ENCODE results near the gene ELMOD3.

ELMOD3 gene

DNA sequence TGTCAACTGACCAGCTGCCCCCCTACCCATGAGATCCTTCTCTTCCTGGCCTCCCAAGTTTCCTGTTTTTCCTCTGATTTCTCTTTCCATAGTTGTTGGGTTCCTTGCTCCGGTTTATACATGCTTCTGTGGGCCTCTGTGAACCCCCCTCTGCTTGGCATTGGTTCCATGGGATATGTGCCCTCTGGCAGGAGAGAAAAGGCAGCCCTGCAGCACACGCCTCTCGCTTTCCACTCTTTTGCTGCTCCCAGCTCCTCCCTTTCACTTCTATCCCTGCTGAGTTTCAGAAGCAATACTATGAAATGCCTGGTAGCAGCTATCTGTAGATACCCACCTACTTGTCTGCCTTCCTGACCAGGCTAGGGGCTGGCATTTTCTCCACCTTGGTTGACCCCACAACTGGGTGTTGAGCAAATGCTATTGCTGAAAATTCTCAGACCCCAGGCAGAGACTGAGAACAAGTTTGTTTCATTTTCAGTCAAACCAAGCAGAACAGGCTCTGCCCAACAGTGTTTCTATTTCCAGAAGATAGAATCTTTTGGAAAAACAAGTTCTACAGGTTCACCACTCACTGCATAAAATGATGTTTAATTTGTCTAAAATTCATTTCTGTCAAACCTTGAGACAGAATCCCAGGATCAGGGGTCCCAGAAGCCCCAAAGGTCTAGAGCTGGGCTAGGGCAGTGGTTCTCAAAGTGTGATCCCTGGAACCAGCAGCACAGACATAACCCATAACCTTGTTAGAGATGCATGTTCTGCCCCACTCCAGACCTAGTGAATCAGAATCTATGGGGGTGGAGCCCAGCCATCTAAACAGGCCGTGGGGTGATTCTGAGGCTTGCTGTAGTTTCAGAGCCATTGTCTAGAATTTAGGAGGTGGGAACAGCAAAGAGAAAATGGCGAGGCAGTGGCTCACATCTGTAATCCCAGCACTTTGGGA is 42.2 kb downstream of the ELMOD3 start:
- H3K27ac Mint-ChIP-seq: peak overlapping the region; percentile 71
- H3K27me3 Mint-ChIP-seq: no peaks in the 10 kb centered on the region
- no peaks in the 10 kb centered on the region for H3K9me3 Mint-ChIP-seq
- no peak overlapping the region for H3K4me3 Mint-ChIP-seq
- peaks cover 4% of the 10 kb centered on the region for H3K36me3 Mint-ChIP-seq (ENCODE audit: low read depth)
- H3K4me1 Mint-ChIP-seq (ENCODE audit: low read depth): peaks cover 16% of the 10 kb centered on the region
- no peak for DNase-seq

GRCh38 chr2:85397925-85398331 is 43.4 kb downstream of the ELMOD3 start:
- Mint-ChIP-seq H3K36me3 (ENCODE audit: low read depth) (peaks cover 4% of the 10 kb centered on the region), H3K4me1 (ENCODE audit: low read depth) (peaks cover 8% of the 10 kb centered on the region), H3K27ac (no peak overlapping the region), H3K27me3 (no peaks in the 10 kb centered on the region), H3K9me3 (no peaks in the 10 kb centered on the region), H3K4me3 (no peak overlapping the region)
- DNase-seq: no peak

DNA sequence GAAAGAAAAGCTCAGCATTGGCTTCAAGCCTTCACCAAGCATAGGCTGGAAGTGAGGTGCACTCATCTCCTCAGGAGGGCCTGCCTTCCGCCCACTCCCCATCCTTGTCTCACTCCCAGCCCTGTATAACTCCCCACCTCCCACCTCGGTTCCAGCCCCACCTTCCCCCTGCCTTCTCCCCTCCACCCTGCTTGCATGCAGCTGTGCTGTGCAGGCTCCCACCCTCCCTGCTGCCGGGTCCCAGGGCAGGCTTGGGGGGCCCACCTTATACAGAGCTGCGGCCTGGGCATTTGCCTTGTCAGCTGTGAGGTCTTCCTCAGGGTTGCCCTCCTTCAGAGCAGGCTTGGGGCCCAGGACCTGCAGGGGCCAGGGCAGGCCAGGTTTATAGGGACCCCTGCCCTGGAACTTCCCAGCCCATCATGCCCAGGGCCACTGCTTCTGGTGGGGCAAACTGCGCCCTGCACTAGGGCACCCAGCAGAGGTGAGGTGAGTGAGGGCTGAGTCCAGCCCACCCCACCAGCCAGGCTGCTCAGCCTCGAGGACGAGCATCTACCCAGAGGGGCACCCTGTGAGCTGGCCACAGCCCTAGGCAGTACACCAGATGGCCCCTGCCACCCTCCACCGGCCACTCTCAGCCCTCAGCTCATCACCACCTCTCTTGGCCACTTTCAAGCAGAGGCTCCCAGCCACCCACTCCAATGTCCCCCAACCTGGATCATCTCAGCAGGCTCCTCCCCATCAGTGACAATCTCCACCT is 44.0 kb downstream of the ELMOD3 start:
- peaks cover 8% of the 10 kb centered on the region for H3K4me1 Mint-ChIP-seq (ENCODE audit: low read depth)
- H3K27ac Mint-ChIP-seq: no peak overlapping the region
- peaks cover 9% of the 10 kb centered on the region for H3K36me3 Mint-ChIP-seq (ENCODE audit: low read depth)
- H3K4me3 Mint-ChIP-seq: no peak overlapping the region
- H3K27me3 Mint-ChIP-seq: no peaks in the 10 kb centered on the region
- DNase-seq: no peak
- H3K9me3 Mint-ChIP-seq: peaks cover 2% of the 10 kb centered on the region

DNA sequence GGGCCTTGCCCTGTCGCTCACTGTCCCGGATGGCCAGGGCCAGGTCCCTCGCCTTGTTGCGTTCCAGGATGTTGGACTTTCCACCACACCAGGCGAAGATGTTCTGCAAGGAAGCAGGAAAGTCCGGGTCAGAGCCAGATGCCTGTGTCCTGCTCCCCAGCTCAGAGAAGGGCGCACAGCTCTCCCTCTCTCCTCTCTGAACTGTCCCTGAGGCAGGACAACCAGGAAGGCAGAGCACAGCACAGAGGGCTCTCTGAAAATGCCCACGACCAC is 44.5 kb downstream of the ELMOD3 start:
- DNase-seq: no peak
- Mint-ChIP-seq H3K27me3 (no peaks in the 10 kb centered on the region), H3K27ac (no peak overlapping the region), H3K4me1 (ENCODE audit: low read depth) (peaks cover 8% of the 10 kb centered on the region), H3K4me3 (no peak overlapping the region), H3K9me3 (peaks cover 5% of the 10 kb centered on the region), H3K36me3 (ENCODE audit: low read depth) (peaks cover 9% of the 10 kb centered on the region)

DNA sequence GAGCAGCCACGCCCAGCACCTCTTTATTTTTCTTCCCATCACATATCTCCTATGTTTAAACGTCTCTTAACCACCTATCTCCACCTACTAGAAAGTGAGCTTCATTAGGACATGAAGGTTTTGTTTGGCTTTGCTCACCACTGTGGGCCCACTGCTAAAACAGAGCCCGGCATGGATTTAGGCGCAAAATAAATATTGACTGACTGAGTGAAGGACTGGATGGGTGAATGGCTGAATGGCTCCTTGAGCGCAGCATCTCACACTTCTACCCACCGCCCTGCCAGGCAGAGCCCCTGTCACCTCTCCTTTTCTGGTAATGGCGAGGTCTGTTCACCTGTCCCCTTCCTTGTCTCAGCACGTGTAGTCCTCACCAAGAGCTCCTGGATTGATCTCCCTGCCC is 45.5 kb downstream of the ELMOD3 start:
- Mint-ChIP-seq H3K9me3 (peaks cover 8% of the 10 kb centered on the region), H3K4me1 (ENCODE audit: low read depth) (peaks cover 10% of the 10 kb centered on the region), H3K36me3 (ENCODE audit: low read depth) (peaks cover 13% of the 10 kb centered on the region), H3K4me3 (no peak overlapping the region), H3K27me3 (no peaks in the 10 kb centered on the region), H3K27ac (no peak overlapping the region)
- DNase-seq: no peak

DNA sequence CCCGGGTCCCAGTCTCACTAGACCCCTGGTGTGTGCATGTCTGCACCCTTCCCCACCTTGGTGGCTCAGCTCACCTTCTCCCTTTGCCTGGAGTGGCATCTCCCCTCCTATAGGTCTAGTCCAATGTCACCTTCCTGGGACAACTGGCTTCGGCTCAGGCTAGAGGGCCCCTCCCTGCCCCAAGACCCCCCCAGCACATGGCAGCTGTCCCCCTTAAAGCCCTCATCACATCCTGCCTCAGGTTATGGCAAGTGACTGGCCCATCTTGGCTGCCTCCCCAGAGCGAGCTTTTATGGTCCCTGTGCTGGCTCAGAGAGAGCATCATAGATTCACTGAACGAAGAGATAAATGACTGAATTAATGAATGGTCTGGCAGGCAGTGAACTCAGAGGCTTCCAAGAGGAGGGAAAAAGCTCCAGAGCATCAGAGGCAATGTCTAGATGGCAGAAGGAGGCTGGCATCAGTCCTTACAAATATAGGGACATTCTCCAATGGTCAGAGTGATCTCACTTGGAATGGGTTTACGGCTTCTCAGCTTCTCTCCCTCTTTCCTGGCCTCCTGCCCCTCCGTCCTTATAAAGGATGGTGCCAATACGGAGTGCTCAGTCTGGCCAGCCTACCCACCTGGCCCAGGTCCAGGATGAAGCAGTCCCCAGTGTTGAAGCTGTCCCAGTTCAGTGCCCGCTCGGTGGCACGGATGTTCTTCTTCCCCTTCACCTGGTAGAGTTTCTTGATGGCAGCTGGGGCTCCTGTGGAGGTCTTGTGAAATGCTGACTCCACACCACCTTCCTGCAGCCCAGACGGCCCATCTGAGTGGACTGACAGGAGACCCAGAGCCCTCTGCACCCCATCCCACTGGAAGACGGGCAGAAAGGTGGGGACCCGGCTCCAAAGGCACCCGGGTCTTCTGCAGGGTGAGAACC is 46.2 kb downstream of the ELMOD3 start:
- H3K27me3 Mint-ChIP-seq: no peaks in the 10 kb centered on the region
- H3K9me3 Mint-ChIP-seq: peaks cover 8% of the 10 kb centered on the region
- peaks cover 17% of the 10 kb centered on the region for H3K4me1 Mint-ChIP-seq (ENCODE audit: low read depth)
- no peak overlapping the region for H3K4me3 Mint-ChIP-seq
- H3K36me3 Mint-ChIP-seq (ENCODE audit: low read depth): peaks cover 15% of the 10 kb centered on the region
- DNase-seq: no peak
- H3K27ac Mint-ChIP-seq: no peak overlapping the region

GRCh38 chr2:85401464-85401805 is 46.9 kb downstream of the ELMOD3 start:
- peaks cover 24% of the 10 kb centered on the region for H3K4me1 Mint-ChIP-seq (ENCODE audit: low read depth)
- H3K4me3 Mint-ChIP-seq: no peak overlapping the region
- no peak overlapping the region for H3K27ac Mint-ChIP-seq
- H3K36me3 Mint-ChIP-seq (ENCODE audit: low read depth): peaks cover 15% of the 10 kb centered on the region
- H3K27me3 Mint-ChIP-seq: no peaks in the 10 kb centered on the region
- H3K9me3 Mint-ChIP-seq: peaks cover 8% of the 10 kb centered on the region
- no peak for DNase-seq

DNA sequence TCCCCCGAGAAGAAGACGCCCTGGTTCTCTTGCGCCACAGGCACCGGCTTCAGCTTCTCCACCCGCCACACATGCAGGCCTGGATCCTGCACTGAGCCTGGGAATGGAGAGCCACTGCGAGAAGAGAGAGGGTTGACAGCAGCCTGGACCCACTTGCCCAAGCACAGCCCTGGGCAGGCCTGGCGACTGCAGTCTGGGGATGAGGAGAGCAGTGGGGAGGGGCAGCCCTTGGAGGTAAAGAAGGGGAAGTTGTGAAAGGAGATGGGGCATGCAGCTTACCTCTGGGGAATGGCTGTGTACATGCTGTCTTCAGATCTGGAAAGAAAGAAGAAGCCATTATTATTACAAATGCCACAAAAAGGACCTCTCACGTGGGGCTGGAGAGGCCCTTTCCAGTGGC is 47.3 kb downstream of the ELMOD3 start:
- H3K9me3 Mint-ChIP-seq: peaks cover 8% of the 10 kb centered on the region
- DNase-seq: no peak
- peaks cover 21% of the 10 kb centered on the region for H3K4me1 Mint-ChIP-seq (ENCODE audit: low read depth)
- H3K4me3 Mint-ChIP-seq: no peak overlapping the region
- no peak overlapping the region for H3K27ac Mint-ChIP-seq
- H3K27me3 Mint-ChIP-seq: no peaks in the 10 kb centered on the region
- peaks cover 15% of the 10 kb centered on the region for H3K36me3 Mint-ChIP-seq (ENCODE audit: low read depth)

- Mint-ChIP-seq H3K27ac (peak overlapping the region; percentile 87), H3K4me3 (peak overlapping the region; percentile 55), H3K27me3 (no peaks in the 10 kb centered on the region), H3K36me3 (ENCODE audit: low read depth) (peaks cover 12% of the 10 kb centered on the region), H3K4me1 (ENCODE audit: low read depth) (peaks cover 44% of the 10 kb centered on the region), H3K9me3 (peaks cover 8% of the 10 kb centered on the region)
- peak; percentile 75 for DNase-seq
Observed at GRCh38 chr2:85405201-85406059, 50.9 kb downstream of the ELMOD3 start.

- peak within 1 kb of the TSS; percentile 50 for H3K27ac Mint-ChIP-seq
- H3K4me3 Mint-ChIP-seq: peak within 1 kb of the TSS; percentile 70
- no peaks in the 10 kb centered on the region for H3K27me3 Mint-ChIP-seq
- peaks cover 57% of the 10 kb centered on the region for H3K4me1 Mint-ChIP-seq (ENCODE audit: low read depth)
- H3K36me3 Mint-ChIP-seq (ENCODE audit: low read depth): peaks cover 2% of the 10 kb centered on the region
- H3K9me3 Mint-ChIP-seq: peaks cover under 1% of the 10 kb centered on the region
- DNase-seq: peak; percentile 59
Observed at GRCh38 chr2:85409845-85410583, 55.4 kb downstream of the ELMOD3 start, which contains the start of gene CAPG. Gene CAPG, minus strand, starts transcription at chr2:85410366. Its CDS starts 8,221 bp downstream, at chr2:85402145.

GRCh38 chr2:85410584-85411404 is 56.2 kb downstream of the ELMOD3 start:
- peak overlapping the region; percentile 70 for H3K4me3 Mint-ChIP-seq
- no peaks in the 10 kb centered on the region for H3K9me3 Mint-ChIP-seq
- H3K36me3 Mint-ChIP-seq (ENCODE audit: low read depth): no peaks in the 10 kb centered on the region
- H3K27me3 Mint-ChIP-seq: no peaks in the 10 kb centered on the region
- peaks cover 50% of the 10 kb centered on the region for H3K4me1 Mint-ChIP-seq (ENCODE audit: low read depth)
- peak overlapping the region; percentile 18 for H3K27ac Mint-ChIP-seq
- no peak for DNase-seq

DNA sequence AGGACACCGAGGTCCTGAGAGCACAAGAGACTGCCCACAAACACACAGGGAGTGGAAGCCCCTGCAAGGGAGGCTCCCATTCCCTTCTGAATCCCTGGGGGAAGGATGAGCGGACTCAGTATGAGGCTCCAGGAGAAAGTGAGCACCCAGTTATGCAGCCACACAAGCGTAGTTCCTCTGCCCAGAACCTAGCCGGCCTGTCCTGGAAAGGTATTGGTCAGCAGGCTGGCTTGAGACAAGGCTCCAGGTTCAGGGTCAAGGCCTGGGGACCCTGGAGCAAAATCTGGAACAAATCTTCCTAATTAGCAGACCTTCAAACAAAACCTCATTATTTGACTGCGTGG is 56.8 kb downstream of the ELMOD3 start:
- no peaks in the 10 kb centered on the region for H3K9me3 Mint-ChIP-seq
- no peak overlapping the region for H3K4me3 Mint-ChIP-seq
- peaks cover 44% of the 10 kb centered on the region for H3K4me1 Mint-ChIP-seq (ENCODE audit: low read depth)
- no peaks in the 10 kb centered on the region for H3K36me3 Mint-ChIP-seq (ENCODE audit: low read depth)
- H3K27ac Mint-ChIP-seq: no peak overlapping the region
- H3K27me3 Mint-ChIP-seq: no peaks in the 10 kb centered on the region
- DNase-seq: no peak

All from activated T-cell treated with anti-CD3 and anti-CD28 coated beads, Interleukin-2, amount 50 U/mL, for 24 hours (primary cell).